Measurements from ENCODE around the gene SNUPN. TPM values are rescaled to one million over a fixed set of nuclear protein-coding genes. Genes with fewer than 3 reads are reported as not detected.

SNUPN gene
- total RNA-seq, 1 donor from 2014 or later: 17.4 TPM

GRCh38 chr15:75646944-75647364, 21.4 kb upstream of the SNUPN start:
- Histone ChIP-seq H3K4me3 (ENCODE audit: low read depth, low read length) (peak overlapping the region; percentile 85), H3K27me3 (ENCODE audit: control insufficient read depth, insufficient read depth, low read length) (no peaks in the 10 kb centered on the region), H3K36me3 (ENCODE audit: control insufficient read depth, insufficient read depth, low read length) (no peaks in the 10 kb centered on the region)
- no peak for TF ChIP-seq CTCF (IDR thresholded peaks at IDR 0.05; ENCODE audit: insufficient read depth, low read length, poor library complexity, severe bottlenecking)
- no peak for DNase-seq (ENCODE audit: low read depth)

- no peak for TF ChIP-seq CTCF (IDR thresholded peaks at IDR 0.05; ENCODE audit: insufficient read depth, low read length, poor library complexity, severe bottlenecking)
- no peak for DNase-seq (ENCODE audit: low read depth)
- H3K4me3 ChIP-seq (ENCODE audit: low read depth, low read length): peak overlapping the region; percentile 85
- no peaks in the 10 kb centered on the region for H3K27me3 ChIP-seq (ENCODE audit: control insufficient read depth, insufficient read depth, low read length)
- H3K36me3 ChIP-seq (ENCODE audit: control insufficient read depth, insufficient read depth, low read length): no peaks in the 10 kb centered on the region
These were observed 20.8 kb upstream of the SNUPN start for GRCh38 chr15:75646112-75646943.

- Histone ChIP-seq H3K4me3 (ENCODE audit: low read depth, low read length) (no peak overlapping the region), H3K27me3 (ENCODE audit: control insufficient read depth, insufficient read depth, low read length) (no peaks in the 10 kb centered on the region), H3K36me3 (ENCODE audit: control insufficient read depth, insufficient read depth, low read length) (no peaks in the 10 kb centered on the region)
- no peak for TF ChIP-seq CTCF (IDR thresholded peaks at IDR 0.05; ENCODE audit: insufficient read depth, low read length, poor library complexity, severe bottlenecking)
- DNase-seq (ENCODE audit: low read depth): no peak
These were observed 18.9 kb upstream of the SNUPN start for GRCh38 chr15:75644376-75644775.

- no peak for DNase-seq (ENCODE audit: low read depth)
- no peaks in the 10 kb centered on the region for H3K27me3 ChIP-seq (ENCODE audit: control insufficient read depth, insufficient read depth, low read length)
- H3K36me3 ChIP-seq (ENCODE audit: control insufficient read depth, insufficient read depth, low read length): no peaks in the 10 kb centered on the region
- TF ChIP-seq CTCF (IDR thresholded peaks at IDR 0.05; ENCODE audit: insufficient read depth, low read length, poor library complexity, severe bottlenecking): no peak
- no peak overlapping the region for H3K4me3 ChIP-seq (ENCODE audit: low read depth, low read length)
These were observed 16.1 kb upstream of the SNUPN start for GRCh38 chr15:75641603-75642002.

- no peaks in the 10 kb centered on the region for H3K27me3 ChIP-seq (ENCODE audit: control insufficient read depth, insufficient read depth, low read length)
- TF ChIP-seq CTCF (IDR thresholded peaks at IDR 0.05; ENCODE audit: insufficient read depth, low read length, poor library complexity, severe bottlenecking): no peak
- H3K36me3 ChIP-seq (ENCODE audit: control insufficient read depth, insufficient read depth, low read length): no peaks in the 10 kb centered on the region
- no peak overlapping the region for H3K4me3 ChIP-seq (ENCODE audit: low read depth, low read length)
- DNase-seq (ENCODE audit: low read depth): no peak
These were observed 15.6 kb upstream of the SNUPN start for GRCh38 chr15:75641179-75641503.
